Muscle of leg (tissue), 11 donors: ENCODE measurements around the gene DR1. TPM values are rescaled to one million over a fixed set of nuclear protein-coding genes. Genes with fewer than 3 reads are reported as not detected.

Experiments used
- DNase-seq: peaks from one replicate; pipeline ENCODE4 v3.0.0; 2013
- H3K27ac ChIP-seq: one replicate; pipeline ENCODE4 v1.5.1; 2013; ENCODE audit warnings: mild to moderate bottlenecking, low read length, control low read depth
- H3K27me3 ChIP-seq: one replicate; pipeline ENCODE4 v1.6.1; 2013; ENCODE audit warnings: low read length; ENCODE audit not compliant: control insufficient read depth, insufficient read depth
- H3K36me3 ChIP-seq: one replicate; pipeline ENCODE4 v1.6.1; 2013; ENCODE audit warnings: low read length; ENCODE audit not compliant: control insufficient read depth, insufficient read depth
- H3K4me1 ChIP-seq: one replicate; pipeline ENCODE4 v1.6.1; 2013; ENCODE audit warnings: low read length; ENCODE audit not compliant: control insufficient read depth, insufficient read depth
- H3K4me3 ChIP-seq: one replicate; pipeline ENCODE4 v1.5.1; 2013; ENCODE audit warnings: low read length, control low read depth
- H3K9me3 ChIP-seq: replicated peaks from 2 replicates; pipeline ENCODE4 v1.6.1; 2013; ENCODE audit warnings: low read depth, low read length; ENCODE audit not compliant: control insufficient read depth
- WGBS: methylation state at CpG from one replicate; pipeline ENCODE4 v1.1.5; 2013; ENCODE audit warnings: missing lambda C conversion rate; ENCODE audit not compliant: insufficient coverage; 5-methylcytosine and 5-hydroxymethylcytosine counted together
- polyA plus RNA-seq, 8 donors: library from polyadenylated mRNA; unstranded; fragments of 120-200 nt; gene quantifications; one replicate each; pipeline versions ENCODE4 v1.2.1 to v1.2.3, GENCODE V29; 2013; ENCODE audit warnings: inconsistent platforms in 1 of 8, low replicate concordance in 1 of 8; ENCODE audit not compliant: insufficient read length in 8 of 8, insufficient read depth in 1 of 8
- total RNA-seq: library from RNA; stranded (reverse); fragments of 120-200 nt; gene quantifications from one replicate; pipeline ENCODE4 v1.2.4, GENCODE V29; 2013

The DR1 gene
- total and polyA plus RNA-seq, 9 donors, result 49.9 to 83.8 (median 64.3) TPM

DNA sequence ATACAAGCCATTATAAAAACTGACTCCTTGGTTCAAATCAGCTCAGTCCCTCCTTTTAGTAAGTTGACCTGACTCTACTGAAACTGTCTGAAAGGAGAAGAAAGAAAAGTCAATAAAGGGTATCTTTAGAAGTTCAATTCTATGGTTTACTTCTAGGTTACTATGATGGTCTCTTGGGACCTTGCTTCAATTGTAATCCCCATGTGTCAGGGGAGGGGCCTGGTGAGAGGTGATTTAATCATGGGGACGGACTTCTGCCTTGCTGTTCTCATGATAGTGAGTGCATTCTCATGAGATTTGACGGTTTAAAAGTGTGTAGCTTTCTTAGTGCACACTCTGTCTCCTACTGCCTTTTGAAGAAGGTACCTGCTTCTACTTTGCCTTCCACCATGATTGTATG lies 70.5 kb downstream of the DR1 start:
- H3K27me3 ChIP-seq, result no peaks in the 10 kb centered on the region
- DNase-seq, result no peak
- H3K36me3 ChIP-seq, result no peaks in the 10 kb centered on the region
- no peaks in the 10 kb centered on the region for H3K9me3 ChIP-seq
- WGBS, result no CpG with 5 or more reads among the region's 2 CpGs
- no peaks in the 10 kb centered on the region for H3K4me1 ChIP-seq
- H3K27ac ChIP-seq, result no peak overlapping the region
- no peak overlapping the region for H3K4me3 ChIP-seq

Other genes starting within 250 kb of the DR1 start
- 18.2 TPM for gene TMED5, start 165.5 kb upstream of the DR1 start, total RNA-seq
- gene TMED5, start 165.5 kb upstream of the DR1 start, polyA plus RNA-seq, result 10 to 100 TPM; 19.6 to 28.5 (median 24.3) TPM
- gene CCDC18, start 165.2 kb upstream of the DR1 start, total RNA-seq, result 6.9 TPM
- gene CCDC18, start 165.2 kb upstream of the DR1 start, polyA plus RNA-seq, result 1 to 10 TPM; 4.5 to 8.1 (median 5.3) TPM
- 32.7 TPM for gene FNBP1L, start 102.2 kb downstream of the DR1 start, total RNA-seq
- 10 to 100 TPM; 44.3 to 64.1 (median 49.2) TPM for gene FNBP1L, start 102.2 kb downstream of the DR1 start, polyA plus RNA-seq